GM20431 (cell line): ENCODE data around the gene AHRR.

ENCODE experiments used
- in situ Hi-C: fragments of 300-500 bp; cut with MseI, MboI; formaldehyde crosslinking; loops from one replicate; pipeline ENCODE4 v1.15.0; 2020; ENCODE audit warnings: low sequenced_read_pairs; ENCODE audit not compliant: unreplicated experiment

AHRR gene

DNA sequence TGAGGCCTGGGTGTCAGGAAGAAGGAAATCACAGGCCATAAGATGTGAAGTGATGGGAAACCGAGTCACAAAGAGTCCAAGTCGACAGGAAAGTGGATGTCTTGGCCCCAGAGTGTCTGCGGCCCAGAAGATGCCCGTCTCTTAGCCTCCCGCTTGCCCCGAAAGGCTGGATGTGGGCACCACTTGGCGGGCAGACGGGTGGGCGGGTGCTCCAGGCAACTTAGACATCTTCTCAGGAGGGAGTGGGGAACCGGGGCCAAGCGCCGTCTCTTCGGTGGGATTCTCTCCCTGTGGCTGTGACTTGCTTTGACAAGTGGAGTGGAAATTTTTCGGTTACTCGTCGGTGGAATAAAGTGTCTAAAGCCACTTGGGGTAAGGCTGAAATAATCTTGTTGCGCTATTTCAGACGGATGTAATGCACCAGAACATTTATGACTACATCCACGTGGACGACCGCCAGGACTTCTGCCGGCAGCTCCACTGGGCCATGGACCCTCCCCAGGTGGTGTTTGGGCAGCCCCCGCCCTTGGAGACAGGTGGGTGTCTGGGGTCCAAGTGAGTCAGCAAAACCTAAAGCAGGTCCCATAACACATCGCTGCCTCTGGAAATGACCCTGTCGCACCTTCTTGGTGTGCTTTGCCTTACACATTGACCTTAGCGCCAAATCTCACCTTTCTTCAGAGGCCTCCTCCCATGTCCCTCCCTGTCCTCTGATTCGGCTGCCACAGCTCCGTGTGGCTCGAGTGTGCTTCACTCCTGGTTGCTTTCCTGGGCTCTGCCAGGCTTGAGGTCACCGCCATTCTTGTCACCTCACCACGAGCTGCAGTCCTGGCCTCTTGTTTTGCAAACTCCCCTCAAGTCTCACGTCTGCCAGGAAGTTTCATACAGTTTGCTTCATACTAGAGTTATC, 101.1 kb downstream of the AHRR start:
- in situ Hi-C loops: no loop called here

DNA sequence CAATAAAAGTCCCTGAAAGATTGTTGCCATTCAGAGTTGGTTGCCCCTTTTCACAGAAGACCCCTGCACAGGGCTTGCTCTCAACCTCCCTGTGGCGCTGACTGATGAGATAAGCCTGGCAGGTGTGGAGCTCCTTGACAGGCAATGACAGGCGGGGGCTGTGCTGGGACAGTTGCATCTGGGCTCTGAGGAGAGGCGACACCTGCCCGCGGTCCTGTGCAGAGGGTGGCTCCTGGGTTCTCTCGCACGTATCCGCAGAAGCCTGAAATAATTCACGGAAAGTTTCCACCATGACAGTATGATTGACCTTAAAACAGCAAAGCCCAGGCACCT, 101.7 kb downstream of the AHRR start:
- in situ Hi-C loops: no loop called here

DNA sequence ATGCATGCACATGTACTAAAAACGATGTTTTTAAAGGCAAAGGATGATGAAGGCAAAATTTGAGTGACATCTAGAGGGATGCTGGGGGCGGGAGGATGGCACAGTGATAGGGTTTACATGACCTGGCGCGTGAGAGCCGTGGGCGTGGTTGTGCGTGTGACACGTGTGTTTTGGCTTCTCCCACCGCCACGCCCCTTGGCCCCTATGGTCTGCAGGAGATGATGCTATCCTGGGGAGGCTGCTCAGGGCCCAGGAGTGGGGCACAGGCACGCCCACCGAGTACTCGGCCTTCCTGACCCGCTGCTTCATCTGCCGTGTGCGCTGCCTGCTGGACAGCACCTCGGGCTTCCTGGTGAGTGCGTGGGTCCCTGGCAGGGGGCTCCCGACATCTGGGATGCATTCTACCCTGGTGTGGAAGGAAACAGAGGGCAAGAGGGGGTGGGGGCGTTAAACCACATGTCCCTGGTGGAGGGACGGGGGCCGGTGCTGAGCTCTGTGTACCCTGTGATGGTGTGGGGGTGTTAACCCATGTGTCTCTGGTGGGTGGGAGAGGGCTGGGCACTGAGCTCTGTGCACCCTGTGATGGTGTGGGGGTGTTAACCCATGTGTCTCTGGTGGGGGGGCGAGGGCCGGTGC, 102.2 kb downstream of the AHRR start:
- in situ Hi-C loops: no loop called here

DNA sequence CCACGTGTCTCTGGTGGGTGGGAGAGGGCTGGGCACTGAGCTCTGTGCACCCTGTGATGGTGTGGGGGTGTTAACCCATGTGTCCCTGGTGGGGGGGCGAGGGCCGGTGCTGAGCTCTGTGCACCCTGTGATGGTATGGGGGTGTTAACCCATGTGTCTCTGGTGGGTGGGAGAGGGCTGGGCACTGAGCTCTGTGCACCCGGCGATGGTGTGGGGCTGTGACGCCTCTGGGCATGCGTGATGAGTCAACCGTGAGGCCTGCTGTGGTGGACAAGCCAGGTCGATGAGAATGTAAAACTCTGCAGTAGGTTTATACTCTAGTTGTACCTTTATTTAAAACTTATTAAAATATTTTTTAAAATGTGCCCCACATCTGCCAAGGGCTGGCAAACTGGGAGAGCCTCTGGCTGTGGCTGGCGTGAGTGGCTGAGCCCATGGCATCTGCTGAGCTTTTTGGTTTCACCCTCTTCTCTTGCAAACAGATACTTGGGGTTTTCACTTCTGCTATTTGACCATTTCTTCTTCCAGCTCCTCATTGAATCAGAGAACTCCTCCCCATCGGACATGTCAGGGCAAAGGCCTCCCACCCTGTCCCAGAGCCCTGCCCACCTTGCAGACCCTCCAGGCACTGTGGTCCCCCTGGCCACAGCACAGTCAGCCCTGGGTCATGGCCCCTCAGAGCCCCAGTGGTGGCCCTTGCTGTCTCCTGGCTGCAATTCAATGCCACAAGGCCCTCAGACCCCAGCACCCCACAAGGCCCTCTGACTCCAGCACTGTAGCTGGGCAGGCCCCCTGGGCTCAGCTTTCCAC, 103.0 kb downstream of the AHRR start:
- in situ Hi-C loops: no loop called here

DNA sequence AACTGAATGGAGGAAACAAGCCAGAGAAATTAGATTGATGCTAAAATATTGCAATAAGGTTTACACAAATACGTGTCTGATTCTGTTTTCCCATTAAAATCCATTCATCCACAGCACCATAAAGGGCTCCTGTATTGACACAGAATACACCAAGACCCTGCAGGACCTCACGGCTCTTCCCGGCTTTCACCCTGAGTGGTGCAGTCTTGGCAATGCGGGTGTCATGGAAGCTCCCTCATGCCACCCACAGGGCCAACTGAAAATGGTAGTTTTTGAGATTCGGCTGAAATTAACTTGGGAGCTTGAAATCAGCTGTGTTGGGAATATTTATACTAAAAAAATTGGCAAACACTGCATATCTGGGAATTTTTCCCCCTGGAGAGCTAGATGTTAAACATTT, 104.2 kb downstream of the AHRR start:
- in situ Hi-C loops: no loop called here

DNA sequence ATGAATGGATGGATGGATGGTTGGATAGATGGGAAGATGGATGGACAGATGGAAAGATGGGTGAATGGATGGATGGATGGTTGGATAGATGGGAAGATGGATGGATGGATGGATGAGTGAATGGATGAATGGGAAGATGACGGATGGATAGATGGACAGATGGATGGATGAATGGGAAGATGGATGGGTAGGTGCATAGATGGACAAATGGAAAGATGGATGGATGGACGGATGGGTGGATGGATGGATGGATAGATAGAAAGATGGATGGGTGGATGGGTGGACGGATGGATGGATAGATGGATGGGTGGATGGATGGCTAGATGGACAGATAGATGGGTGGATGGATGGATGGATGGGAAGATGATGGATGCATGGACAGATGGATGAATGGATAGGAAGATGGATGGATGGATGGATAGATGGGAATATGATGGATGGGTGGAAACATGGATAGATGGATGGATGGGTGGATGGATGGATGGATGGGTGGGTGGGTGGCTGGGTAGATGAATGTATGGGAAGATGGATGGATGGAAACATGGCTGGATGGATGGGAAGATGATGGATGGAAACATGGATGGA, 105.0 kb downstream of the AHRR start:
- in situ Hi-C loops: no loop called here

DNA sequence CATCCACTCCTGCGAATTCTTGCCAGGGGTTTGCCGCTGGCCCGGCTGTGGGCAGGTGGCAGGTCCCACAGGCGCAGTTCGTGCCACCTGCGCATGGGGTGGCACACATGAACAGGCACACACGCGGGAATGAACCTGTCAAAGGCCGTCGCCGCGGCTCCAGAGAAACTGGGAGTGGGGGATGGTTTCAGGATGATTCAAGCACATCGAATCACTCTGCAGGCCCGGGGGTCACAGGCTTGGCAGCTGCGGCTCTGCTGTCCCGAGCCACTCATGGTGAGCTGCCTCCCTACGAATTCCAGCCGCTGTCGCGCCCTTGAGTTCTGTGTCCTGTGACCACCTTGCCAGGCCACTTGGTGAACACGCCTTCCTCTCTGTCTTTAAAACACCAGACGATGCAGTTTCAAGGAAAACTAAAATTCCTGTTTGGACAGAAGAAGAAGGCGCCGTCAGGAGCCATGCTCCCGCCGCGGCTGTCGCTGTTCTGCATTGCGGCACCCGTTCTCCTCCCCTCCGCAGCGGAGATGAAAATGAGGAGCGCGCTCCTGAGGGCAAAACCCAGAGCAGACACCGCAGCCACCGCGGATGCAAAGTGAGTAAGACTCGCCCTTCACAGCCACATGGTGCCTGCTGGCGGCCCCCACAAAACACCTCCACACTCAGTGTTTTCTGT, 106.0 kb downstream of the AHRR start:
- in situ Hi-C loops: no loop called here

DNA sequence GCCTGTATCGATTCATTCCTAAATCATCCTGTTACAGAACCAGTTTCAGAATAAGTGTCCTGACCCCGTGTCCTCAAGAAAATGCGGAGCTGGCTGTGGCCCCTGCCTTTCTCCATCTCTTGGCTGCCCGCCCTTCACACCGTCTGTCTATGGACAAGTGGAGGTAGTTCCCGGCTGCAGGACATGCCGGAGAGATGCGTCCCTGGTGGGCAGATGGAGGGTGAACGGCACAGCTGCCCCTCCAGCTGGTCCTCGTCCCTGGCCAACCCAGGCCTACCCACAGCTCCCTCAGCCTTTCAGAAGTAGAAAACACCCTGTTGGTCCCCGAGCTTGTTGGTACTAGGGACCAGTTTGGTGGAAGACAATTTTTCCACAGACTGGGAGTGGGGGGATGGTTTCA, 106.7 kb downstream of the AHRR start:
- in situ Hi-C loops: no loop called here

DNA sequence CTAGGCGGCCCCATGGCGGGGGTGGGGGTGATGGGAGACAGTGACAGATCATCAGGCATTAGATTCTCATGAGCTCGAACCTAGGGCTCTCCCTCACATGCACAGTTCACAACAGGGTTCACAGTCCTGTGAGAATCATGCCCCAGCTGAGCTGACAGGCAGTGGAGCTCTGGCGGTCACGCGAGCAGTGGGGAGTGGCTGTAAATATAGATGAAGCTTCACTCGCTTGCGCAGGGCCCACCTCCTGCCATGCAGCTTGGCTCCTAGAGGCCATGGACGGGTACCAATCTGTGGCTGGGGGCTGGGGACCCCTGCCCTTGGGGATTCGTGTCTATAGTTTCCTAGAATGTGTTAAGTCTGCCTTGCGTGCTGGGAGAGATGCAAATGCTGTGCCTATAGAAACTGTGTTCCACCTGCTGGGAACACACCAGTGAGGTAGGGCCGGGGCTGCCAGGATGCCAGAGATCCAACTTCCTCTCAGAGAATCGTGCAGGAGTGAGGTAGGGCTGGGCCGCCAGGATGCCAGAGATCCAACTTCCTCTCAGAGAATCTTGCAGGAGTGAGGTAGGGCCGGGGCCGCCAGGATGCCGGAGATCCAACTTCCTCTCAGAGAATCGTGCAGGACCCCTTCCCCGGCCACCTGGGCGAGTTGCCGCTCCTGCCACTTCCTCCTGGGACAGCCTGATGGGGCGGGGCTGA, 107.4 kb downstream of the AHRR start:
- in situ Hi-C loops: no loop called here

DNA sequence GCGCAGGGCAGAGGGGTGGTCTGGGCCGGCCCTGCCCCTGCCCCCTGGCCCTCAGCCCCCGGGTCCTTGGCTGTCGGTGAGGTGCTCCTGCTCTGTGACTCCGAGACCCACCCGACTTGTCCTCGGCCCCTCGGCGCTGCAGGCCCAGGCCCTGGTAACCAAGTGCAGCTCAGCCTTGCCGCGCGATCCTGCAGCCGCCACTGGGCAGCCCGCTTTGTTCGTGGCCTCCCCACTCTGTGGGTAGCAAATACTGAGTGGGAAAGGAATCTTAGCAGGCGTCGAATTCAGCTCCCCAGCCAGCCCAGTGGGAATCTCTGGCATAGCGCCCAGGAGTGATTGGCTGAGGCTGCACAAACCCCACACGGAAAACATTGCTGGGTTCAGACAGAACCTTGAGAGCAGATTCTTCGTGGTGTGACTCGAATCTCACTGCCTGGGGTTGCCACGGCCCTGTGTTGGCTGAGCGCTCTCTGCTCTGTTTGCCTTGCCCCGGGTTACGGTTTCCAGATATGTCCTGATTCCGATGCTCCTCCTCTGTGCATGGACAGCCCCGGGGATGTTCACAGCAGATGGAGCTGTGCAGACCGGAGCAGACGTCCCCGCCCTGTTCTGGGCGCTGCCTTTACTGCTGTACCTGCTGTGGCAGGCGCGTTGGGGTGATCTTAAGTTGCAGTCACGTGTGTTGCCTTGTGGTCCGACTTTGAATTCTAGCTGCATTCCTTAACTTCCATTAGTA, 108.1 kb downstream of the AHRR start:
- in situ Hi-C loops: loop anchor here (10.0 kb wide), 1 partner anchor 115 kb away; no protein-coding TSS in a partner anchor

DNA sequence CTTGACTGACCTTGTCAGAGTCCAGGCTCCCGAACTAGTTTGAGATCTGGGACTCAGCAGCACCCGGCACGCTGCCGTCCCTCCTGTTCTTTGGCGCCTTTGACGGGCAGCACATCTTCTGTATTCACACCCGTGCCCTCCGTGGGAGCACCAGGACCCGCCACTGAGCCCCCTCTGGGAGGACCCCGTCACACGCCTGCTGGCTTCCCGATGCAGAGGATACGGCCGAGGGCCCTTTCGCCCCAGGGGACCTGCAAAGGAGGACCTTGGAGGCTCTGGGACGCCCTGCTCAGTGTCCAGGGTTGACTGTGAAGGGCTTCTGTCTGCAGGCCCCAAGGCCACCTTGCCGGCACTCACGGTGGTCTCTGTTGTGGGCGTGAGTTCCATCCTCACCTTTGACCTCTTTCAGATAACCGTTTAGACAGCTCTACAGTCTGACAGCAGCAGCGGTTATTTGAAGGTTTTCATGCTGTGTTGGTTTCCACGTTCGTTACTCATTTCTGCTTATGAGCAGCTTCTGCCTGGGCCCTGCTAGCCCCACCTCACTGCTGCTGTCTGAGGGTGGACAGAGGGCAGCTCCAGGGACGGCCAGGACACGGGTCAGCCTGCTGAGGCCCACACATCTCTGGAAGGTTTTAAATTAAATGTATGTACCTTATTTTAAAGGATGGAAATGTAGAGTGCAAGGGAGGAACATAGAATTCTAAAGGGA, 108.9 kb downstream of the AHRR start:
- in situ Hi-C loops: loop anchor here (10.0 kb wide), 1 partner anchor 116 kb away; no protein-coding TSS in a partner anchor

DNA sequence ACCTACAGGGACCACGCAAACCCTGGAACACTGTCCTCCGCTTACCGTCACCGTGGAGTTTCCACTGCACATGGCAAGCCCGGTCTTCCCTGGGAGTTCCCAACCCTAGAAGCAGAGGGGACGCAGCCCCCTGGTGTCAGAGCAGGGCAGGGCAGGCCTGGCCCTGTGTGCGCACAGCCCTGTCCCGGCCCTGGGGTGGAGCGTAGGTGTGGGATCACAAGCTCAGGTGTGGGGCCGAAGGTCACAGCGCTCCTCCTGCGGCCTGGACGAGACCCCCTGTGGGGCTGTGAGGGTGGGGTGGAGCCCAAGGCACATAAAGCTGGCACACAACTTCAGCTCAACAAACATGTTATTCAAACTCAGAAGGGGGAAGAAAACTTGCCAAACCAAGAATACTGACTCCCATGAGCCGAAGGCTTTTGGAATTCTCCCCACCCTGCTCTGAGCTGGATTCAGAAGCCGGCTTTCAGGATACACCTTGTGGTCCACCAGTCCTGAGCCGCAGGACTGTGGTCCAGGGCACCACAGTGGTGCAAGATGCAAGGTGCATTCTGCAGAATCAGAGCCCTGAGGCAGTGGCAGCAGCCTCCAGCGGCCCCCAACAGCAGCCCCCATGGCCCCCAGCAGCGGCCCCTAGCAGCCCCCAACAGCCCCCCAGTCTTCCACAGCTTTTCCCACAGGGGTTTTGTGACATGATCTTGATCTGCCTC, 109.6 kb downstream of the AHRR start:
- in situ Hi-C loops: loop anchor here (10.0 kb wide), 1 partner anchor 116 kb away; no protein-coding TSS in a partner anchor

DNA sequence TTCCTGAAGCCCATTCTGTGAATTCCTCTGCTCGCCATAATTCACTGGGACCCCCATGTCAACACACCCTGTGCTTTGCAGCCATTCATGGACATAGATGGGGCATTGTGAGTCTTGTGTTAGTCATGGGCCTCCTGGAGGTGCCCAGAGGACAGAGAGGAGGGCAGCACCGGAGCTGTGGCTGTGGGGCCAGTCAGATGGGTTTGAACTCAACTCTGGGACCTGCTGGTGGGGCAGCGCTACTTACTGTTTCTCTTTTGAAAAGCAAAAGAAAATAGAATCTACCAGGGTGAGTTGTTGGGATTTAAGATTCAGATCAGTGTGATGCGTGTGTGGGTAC, 110.2 kb downstream of the AHRR start:
- in situ Hi-C loops: loop anchor here (10.0 kb wide), 1 partner anchor 117 kb away; no protein-coding TSS in a partner anchor

DNA sequence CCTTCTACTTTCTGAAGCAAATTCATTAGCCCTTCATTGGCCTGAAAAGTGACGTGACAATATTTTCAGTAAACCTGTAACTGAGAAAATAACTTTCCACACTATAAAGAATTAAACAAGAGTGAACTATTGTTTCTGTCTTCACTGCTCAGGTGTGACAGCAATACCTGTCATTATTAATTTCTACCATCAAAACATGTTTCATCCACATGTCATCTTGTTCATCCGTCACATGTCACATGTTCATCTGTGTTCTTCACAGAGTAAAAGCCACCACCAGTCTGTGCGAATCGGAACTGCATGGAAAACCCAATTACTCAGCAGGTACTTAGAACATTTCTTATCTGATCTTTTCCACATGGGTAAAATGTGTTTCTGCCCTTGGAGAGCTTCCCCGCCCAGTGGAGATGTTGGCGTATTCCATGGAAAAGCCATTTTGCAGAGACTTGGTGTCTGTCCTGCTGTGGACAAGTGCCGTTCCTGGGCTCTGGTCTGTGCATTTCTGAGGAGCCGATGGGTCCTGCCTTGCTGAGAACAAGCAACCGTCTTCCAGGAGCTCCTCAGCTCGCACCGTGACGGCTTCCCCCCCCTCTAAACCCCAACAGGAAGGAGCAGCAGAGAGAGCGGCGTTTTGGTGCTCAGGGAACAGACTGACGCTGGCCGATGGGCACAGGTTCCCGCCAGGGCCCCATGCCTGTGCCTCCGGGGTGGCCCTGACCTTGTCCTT, 110.8 kb downstream of the AHRR start:
- in situ Hi-C loops: loop anchor here (10.0 kb wide), 1 partner anchor 118 kb away; no protein-coding TSS in a partner anchor

DNA sequence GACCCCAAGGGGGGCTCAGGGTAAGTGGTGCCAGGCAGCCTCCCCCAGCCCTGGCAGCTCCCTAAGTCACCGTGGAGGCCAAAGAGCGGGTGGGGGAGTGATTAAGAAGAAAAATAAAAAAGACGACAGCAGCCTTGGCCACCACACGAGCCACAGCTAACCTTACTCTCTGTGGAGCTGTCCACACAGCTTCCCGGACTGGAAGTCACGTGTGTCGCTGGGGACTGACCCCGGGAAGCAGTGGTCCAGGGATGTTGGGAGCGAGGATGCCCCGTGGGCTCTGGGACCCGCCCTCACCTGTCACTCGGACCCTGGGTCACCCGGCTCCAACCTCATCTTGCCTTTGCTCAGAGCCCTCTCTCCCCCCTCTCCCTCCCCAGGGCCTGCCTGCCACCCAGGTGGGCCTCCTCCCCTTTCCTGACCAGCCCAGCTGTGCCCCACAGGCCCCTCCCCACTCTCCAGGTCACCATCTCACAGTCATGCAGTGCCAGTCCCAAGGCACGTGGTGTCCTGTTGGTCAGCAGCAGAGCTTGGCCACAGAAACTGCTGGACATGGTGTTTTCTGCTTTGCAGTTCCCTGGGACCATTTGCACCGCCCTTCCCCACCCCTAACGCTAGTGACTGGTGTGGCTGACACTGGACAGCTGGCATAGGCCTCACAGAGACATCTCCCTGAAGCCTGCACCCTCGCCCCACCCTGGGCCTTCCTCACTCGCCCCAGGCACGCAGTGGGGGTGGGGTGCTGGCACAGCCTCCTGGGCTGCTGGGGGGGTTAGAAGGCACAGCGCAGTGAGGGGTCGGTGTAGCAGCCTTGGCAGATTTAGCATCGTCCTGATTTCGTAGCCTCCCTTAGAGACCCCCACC, 111.6 kb downstream of the AHRR start:
- in situ Hi-C loops: loop anchor here (10.0 kb wide), 1 partner anchor 118 kb away; no protein-coding TSS in a partner anchor

DNA sequence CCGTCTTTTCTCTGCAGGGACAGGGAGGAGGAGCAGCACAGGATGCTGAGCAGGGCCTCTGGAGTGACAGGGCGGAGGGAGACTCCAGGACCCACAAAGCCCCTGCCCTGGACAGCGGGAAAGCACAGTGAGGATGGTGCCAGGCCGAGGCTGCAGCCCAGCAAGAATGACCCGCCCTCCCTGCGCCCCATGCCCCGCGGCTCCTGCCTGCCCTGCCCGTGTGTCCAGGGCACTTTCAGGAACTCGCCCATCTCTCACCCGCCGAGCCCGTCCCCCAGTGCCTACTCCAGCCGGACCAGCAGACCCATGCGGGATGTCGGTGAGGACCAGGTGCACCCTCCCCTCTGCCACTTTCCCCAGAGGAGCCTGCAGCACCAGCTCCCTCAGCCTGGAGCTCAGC, 112.3 kb downstream of the AHRR start:
- in situ Hi-C loops: loop anchor here (10.0 kb wide), 1 partner anchor 119 kb away; no protein-coding TSS in a partner anchor
